ENCODE results near the gene ZDHHC4.
A peak's percentile ranks its signal among the peaks of the same experiment; 100 is the strongest.
"Not testable (repeated sequence)": the region's sequence is repeated elsewhere in the genome, so short reads cannot be mapped to it uniquely, and the experiment has no call there.

The ZDHHC4 gene

DNA sequence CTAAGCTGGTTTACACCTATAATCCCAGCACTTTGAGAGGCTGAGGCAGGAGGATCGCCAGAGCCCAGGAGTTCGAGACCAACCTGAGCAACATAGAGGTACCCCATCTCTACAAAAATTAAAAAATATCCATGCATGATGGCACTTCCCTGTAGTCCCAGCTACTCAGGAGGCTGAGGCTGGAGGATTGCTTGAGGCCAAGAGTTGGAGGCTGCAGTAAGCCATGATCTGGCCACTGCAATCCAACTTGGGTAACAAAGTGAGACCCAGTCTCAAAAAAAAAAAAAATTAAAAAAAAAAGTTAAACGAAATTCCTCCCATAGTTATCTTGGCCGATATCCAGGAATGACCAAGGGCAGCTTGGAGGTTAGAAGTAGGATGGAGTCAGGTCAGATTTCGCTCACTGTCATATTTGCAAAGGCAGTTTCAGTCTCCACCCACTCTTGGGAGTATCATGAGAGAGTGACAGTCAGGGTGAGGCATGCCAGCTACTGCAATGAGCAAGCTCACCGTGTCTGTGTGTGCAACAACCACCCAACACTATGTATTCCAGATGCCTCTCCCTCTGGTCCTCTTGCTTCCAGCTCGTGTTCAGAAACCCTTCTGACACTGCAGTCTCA lies 6.0 kb upstream of the ZDHHC4 start:
- Histone ChIP-seq H3K9ac (ENCODE audit: insufficient read length) (no peak overlapping the region), H3K4me3 (no peak overlapping the region)
- DNase-seq (ENCODE audit: low read depth, low spot score): no peak

GRCh38 chr7:6575281-6576023 lies 1.8 kb upstream of the ZDHHC4 start:
- no peaks in the 10 kb centered on the region for H3K9me3 ChIP-seq (ENCODE audit: low read depth, low read length)
- DNase-seq (ENCODE audit: low read depth, low spot score): no peak
- H3K4me3 ChIP-seq: no peak overlapping the region
- H3K27ac ChIP-seq: no peak overlapping the region
- TF ChIP-seq EZH2 (IDR thresholded peaks at IDR 0.05): no peak
- no peak for TF ChIP-seq FOXP2 (optimal IDR thresholded peaks at IDR 0.05; ENCODE audit: control extremely low read depth, extremely low read length, insufficient read depth)
- TF ChIP-seq POLR2AphosphoS5 (IDR thresholded peaks at IDR 0.05; ENCODE audit: borderline replicate concordance, low read depth, low read length): no peak
- H3K9ac ChIP-seq (ENCODE audit: insufficient read length): no peak overlapping the region
- no peaks in the 10 kb centered on the region; the same call in 1 of the 2 replicates for H3K36me3 ChIP-seq (ENCODE audit: insufficient read depth, low read length)

More for the DNA sequence above, 6.0 kb upstream of the ZDHHC4 start:
- H3K9me3 ChIP-seq (ENCODE audit: low read depth, low read length): no peaks in the 10 kb centered on the region
- TF ChIP-seq POLR2AphosphoS5 (IDR thresholded peaks at IDR 0.05; ENCODE audit: borderline replicate concordance, low read depth, low read length): no peak
- TF ChIP-seq FOXP2 (optimal IDR thresholded peaks at IDR 0.05; ENCODE audit: control extremely low read depth, extremely low read length, insufficient read depth): no peak
- no peak for TF ChIP-seq EZH2 (IDR thresholded peaks at IDR 0.05)
- H3K27ac ChIP-seq: no peak overlapping the region
- no peaks in the 10 kb centered on the region for H3K36me3 ChIP-seq (ENCODE audit: insufficient read depth, low read length)

DNA sequence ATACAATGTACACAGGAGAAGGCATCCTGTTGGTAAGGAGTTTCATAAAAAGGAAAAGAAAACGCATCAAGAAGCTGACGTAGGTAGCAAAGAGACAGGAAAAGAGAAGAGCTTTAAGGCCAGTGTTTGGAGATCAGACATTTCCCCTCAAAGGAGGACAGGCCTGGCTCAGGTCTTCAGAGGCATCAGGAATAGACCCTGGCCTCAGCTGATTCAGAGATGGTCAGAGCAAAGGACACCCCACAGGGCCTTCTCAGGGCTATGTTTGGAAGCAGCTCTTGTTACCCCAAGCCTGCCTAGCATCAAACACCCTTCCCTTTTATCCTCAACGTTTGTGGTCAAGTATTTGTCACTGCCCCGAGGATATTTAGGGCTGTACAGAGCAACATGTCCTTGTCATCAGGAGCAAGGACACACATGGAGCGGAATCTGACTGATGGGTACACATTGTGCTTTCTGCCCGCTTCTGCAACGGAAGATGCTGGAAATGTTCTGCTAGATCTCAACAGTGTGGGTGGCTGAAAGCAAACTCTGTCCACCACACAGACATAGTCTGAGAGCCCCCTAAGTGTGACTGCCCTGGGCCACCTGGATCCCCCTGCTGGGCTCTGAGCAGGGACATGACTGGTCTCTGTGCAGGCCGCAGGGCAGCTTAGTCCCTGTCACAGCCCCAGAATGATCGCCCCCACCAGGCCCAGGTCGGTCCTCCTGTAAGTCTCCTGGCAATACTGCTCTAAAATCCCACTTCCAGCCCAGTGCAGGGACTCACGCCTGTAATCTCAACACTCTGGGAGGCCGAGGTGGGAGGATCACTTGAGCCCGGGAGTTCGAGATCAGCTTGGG lies 1.0 kb upstream of the ZDHHC4 start:
- Histone ChIP-seq H3K9me3 (ENCODE audit: low read depth, low read length) (no peaks in the 10 kb centered on the region), H3K9ac (ENCODE audit: insufficient read length) (no peak overlapping the region), H3K27ac (no peak overlapping the region), H3K4me3 (no peak overlapping the region), H3K36me3 (ENCODE audit: insufficient read depth, low read length) (peaks cover 4% of the 10 kb centered on the region; the same call in 1 of the 2 replicates)
- TF ChIP-seq FOXP2 (optimal IDR thresholded peaks at IDR 0.05; ENCODE audit: control extremely low read depth, extremely low read length, insufficient read depth) (no peak), POLR2AphosphoS5 (IDR thresholded peaks at IDR 0.05; ENCODE audit: borderline replicate concordance, low read depth, low read length) (no peak), EZH2 (IDR thresholded peaks at IDR 0.05) (no peak)
- DNase-seq (ENCODE audit: low read depth, low spot score): no peak

DNA sequence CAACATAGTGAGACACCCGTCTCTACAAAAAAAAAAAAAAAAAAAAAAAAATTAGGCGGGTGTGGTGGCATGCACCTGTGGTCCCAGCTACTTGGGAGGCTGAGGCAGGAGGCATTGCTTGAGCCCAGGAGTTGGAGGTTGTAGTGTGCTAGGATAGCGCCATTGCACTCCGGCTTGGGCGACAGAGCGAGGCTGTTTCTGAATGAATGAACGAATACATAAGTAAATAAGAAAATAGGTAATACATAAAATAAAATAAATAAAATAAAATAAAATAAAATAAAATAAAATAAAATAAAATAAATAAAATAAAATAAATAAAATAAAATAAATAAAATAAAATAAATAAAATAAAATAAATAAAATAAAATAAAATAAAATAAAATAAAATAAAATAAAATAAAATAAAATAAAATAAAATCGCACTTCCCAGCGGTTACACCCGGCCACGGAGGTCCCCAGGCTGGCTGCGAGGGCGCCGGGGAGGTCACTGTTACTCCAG lies 336 bp upstream of the ZDHHC4 start:
- DNase-seq (ENCODE audit: low read depth, low spot score): not testable (repeated sequence)

DNA sequence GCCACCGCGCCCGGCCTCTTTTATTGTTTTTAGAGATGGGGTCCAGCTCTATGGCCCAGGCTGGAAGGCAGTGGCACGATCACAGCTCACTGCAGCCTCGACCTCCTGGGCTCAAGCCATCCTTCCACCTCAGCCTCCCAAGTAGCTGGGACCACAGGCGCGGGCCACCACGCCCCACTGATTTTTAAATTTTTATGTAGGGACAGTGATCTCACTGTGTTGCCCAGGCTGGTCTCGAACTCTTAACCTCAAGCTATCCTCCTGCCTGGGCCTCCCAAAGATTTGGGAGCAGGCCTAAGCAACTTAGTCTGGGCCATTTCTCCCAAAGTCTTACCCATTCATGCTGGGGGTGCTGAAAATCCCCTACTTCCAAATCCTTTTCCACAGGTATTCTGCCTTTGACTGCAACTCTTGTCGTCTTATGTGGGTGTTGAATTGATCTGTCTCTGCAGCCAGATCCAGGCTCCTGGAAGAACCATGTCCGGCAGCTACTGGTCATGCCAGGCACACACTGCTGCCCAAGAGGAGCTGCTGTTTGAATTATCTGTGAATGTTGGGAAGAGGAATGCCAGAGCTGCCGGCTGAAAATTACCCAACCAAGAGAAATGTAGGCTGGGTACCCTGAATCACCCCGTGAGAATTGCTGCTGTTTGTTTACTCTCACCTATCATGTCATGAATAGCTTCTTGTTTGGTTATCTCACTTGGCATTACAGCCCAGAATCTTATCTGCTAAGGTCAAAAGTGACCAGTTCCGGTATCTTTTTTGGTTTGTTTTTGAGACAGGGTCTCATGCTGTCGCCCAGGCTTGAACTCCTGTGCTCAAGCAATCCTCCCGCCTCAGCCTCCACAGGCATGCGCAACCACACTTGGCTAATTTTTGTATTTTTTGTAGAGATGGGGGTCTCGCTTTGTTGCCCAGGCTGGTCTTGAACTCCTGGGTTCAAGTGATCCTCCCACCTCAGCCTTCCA lies 1.1 kb downstream of the ZDHHC4 start:
- H3K27ac ChIP-seq: peak overlapping the region; percentile 95
- H3K36me3 ChIP-seq (ENCODE audit: insufficient read depth, low read length): peaks cover 21% of the 10 kb centered on the region; the same call in 1 of the 2 replicates
- peak overlapping the region; percentile 95 for H3K4me3 ChIP-seq
- TF ChIP-seq FOXP2 (optimal IDR thresholded peaks at IDR 0.05; ENCODE audit: control extremely low read depth, extremely low read length, insufficient read depth) (no peak), EZH2 (IDR thresholded peaks at IDR 0.05) (no peak), POLR2AphosphoS5 (IDR thresholded peaks at IDR 0.05; ENCODE audit: borderline replicate concordance, low read depth, low read length) (no peak)
- no peak for DNase-seq (ENCODE audit: low read depth, low spot score)
- H3K9me3 ChIP-seq (ENCODE audit: low read depth, low read length): no peaks in the 10 kb centered on the region
- H3K9ac ChIP-seq (ENCODE audit: insufficient read length): no peak overlapping the region

More for the DNA sequence above, 336 bp upstream of the ZDHHC4 start:
- not testable (repeated sequence) for H3K9me3 ChIP-seq (ENCODE audit: low read depth, low read length); H3K9ac ChIP-seq (ENCODE audit: insufficient read length); H3K27ac ChIP-seq
- Histone ChIP-seq H3K36me3 (ENCODE audit: insufficient read depth, low read length) (peaks cover 11% of the 10 kb centered on the region; the same call in 1 of the 2 replicates), H3K4me3 (peak overlapping the region; percentile 95)

GRCh38 chr7:6579446-6579845 lies 2.2 kb downstream of the ZDHHC4 start:
- Histone ChIP-seq H3K36me3 (ENCODE audit: insufficient read depth, low read length) (peaks cover 21% of the 10 kb centered on the region; the same call in 1 of the 2 replicates), H3K9ac (ENCODE audit: insufficient read length) (no peak overlapping the region), H3K27ac (no peak overlapping the region), H3K4me3 (no peak overlapping the region), H3K9me3 (ENCODE audit: low read depth, low read length) (no peaks in the 10 kb centered on the region)
- TF ChIP-seq FOXP2 (optimal IDR thresholded peaks at IDR 0.05; ENCODE audit: control extremely low read depth, extremely low read length, insufficient read depth) (no peak), POLR2AphosphoS5 (IDR thresholded peaks at IDR 0.05; ENCODE audit: borderline replicate concordance, low read depth, low read length) (no peak), EZH2 (IDR thresholded peaks at IDR 0.05) (no peak)
- DNase-seq (ENCODE audit: low read depth, low spot score): peak; percentile 20

DNA sequence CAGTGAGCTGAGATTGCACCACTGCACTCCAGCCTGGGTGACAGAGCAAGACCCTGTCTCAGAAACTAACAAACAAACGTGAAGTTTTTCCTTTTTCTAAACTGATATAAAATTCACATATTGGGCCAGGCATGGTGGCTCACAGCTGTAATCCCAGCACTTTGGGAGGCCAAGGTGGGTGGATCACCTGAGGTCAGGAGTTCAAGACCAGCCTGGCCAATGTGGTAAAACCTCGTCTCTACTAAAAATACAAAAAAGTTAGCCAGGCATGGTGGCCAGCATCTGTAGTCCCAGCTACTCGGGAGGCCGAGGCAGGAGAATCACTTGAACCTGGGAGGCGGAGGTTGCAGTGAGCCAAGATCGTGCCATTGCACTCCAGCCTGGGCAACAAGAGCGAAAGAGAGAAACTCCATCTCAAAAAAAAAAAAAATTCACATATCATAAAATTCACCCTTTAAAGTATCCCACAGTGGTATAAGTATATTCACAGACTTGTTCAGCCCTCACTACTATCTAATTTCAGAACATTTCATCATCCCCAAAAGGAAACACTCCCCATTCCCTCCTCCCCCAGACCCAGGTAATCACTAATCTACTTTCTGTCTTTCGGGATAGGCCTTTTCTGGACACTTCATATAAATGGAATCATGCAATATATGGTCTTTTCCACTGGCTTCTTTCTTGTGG lies 8.6 kb downstream of the ZDHHC4 start:
- not testable (repeated sequence) for H3K9ac ChIP-seq (ENCODE audit: insufficient read length); H3K9me3 ChIP-seq (ENCODE audit: low read depth, low read length); H3K4me3 ChIP-seq; DNase-seq (ENCODE audit: low read depth, low spot score)
- peak overlapping the region; percentile 36; the same call in 1 of the 2 replicates for H3K27ac ChIP-seq
- H3K36me3 ChIP-seq (ENCODE audit: insufficient read depth, low read length): peaks cover 26% of the 10 kb centered on the region; the same call in 1 of the 2 replicates

Measured in SK-N-MC (cell line).